ENCODE results near the gene SLC16A3.

SLC16A3 gene

DNA sequence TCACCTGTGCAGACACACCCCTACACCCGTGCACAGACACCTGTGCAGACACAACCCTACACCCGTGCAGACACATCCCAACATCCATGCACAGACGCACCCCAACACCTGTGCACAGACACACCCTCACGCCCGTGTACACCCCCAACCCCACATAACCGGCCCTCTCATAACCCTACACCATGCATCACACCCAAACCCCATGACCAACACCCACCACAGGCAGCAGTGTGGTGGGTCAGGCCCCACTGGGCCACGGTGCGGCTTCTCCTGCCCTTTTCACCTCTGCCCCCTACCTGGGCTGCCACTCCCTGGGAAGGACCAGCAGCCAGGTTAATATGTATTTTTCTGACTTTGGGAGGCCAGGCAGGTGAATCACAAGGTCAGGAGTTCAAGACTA is 4.2 kb upstream of the SLC16A3 start:
- DNase-seq = no peak

DNA sequence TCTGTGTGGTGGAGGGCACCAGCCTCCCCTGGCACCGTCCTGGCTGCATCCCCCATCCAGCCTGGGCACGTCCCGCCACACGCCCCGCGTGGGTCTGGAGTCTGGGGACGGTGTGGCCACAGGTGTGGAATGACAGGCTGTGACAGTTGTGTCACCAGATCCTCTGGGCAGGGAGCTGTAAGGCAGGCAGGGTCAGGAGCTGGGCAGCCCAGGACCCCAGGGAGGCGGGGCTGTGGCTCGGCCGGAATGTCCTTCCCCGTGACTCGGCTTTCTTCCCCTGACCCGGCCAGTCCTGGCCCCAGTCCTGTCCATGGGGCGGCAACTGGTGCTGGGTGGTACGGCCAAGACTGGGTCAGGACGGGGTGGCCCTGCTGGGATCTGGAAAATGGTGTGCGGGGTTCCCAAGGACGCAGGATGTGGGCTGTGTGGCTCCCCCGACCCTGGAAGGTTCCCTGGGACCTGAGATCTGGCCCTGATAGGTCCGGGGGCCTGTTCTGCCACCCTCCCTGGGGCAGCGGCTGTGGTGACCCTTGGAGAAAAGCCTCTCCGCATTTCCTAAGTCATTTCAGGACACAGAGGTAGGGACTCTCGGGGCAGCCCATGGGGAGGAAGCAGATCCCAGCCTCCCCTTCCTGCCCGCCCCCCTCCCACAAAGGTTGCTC is 3.3 kb upstream of the SLC16A3 start:
- no peak for DNase-seq

DNA sequence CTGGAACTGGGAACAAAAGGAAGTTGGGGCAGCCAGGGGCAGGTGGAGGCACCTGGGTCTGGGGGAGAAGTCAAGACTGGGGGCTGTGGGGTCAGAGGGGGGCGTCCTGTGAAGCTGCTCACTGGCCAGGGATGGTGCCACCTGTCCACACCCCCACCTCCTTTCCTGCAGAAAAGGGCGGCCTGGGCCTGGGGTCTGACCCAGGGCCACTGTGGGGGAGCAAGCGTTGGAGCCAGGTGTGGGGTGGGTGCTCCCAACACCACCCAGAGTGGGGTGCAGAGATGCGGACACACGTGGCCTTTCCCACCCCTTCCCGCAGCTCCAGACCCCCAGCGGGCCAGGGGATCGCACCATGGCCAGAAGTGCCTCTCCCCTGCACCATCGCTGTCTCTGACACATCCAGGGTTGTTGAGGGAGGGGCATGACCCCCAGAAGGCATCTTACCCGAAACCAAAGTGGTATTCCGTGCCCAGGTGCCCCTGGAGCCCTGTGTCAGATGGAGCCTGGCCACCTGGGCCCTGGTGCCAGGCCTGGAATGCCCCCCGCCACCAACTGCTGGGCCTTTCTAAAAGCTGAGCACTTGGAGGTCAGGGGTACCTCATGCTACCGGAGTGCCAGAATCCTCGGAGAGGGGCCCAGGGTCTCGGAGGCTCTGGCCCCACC is 2.6 kb upstream of the SLC16A3 start:
- no peak for DNase-seq

GRCh38 chr17:82226809-82227628 is 1.8 kb upstream of the SLC16A3 start:
- no peak for DNase-seq

DNA sequence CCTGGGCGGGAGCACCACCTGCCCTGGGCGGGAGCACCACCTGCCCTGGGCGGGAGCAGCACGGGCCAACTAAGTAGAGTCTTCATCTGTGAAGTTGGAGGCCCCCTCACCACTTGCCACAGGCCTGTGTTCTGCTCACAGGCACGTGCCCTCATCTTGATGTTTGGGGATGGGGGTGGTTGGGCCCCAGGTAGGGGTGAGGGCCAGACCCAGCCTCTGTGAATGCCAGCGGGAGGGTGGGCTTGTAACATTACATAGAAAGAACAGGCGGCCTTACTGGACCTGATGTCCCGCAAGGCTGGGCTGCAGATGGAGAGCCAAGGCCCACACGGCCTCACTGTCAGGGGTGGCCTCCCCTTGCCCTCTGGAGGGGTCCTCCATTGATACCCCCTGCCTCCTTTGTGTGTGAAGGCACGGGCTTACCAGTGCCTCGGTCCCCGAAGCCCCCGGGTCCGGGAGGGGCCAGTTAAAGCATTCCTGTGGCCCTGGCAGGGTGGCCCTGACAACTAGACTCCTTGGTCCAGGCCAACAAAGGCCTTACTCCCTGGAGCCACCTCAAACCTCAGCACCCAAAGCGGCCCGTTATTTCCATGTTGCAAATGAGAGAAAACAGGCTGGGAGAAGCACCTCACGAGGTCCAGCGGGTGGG is 1.1 kb upstream of the SLC16A3 start:
- DNase-seq = no peak

DNA sequence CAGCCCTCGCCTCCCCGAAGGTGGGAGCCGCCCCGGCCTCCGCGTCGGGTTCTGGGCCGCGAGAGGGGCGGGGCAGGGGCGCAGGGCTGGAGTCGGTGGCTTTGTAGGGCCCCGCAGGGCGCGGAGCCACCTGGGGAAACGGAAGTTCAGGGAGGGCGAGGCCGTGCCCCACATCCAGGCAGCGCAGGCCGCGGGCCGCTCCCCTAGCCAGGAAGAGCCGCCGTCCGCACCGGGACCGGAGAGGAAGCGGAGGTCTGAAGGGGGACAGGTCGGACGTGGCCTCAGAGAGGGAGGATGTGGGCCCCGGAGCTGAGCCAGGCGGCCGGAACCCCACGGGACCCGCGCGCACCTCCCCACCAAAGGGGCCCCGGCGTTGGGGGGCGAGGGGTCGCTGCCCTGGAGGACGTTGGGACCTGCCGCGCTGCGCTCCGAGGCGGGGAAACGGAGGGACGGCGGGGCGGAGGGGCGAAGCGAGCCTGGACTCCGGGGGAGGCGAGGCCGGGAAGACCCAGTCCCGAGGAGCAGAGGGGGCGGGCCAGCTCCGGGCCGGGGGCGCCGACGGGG is 482 bp upstream of the SLC16A3 start:
- no peak for DNase-seq

- DNase-seq = no peak
Observed at GRCh38 chr17:82229698-82230608, 1.1 kb downstream of the SLC16A3 start.

DNA sequence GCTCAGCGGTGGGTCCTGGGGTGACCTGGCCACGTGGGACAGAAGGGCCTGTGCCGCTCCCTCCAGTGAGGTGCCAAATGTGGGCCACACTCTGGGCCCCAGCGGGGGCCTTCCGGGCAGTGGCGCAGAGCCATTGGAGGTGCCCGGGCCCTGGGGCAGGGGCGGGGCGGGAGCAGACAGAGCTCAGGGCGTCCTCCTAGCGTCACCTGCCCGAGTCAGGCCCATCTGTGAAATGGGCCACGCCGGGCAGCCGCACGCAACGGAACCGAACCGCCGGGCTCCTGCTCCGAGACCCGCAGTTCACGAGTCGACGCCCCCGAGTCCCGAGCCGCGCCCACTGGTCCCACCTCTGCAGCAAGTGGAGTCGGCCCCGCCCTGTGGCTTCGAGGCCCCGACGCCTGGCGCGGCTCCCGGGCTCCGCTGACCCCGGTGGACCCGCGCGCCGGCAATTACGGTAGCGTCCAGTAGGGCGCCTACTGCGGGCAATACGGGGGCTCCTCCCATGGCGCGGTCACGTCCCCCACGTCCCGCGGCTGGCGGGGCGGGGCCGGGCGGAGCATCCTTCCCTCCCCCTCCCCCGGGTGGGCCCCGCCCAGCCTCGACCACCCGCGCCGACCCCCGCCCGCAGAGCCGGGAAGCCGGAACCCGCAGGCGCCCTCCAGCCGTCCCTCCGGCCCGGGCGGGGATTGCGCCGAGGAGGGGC is 1.9 kb downstream of the SLC16A3 start:
- no peak for DNase-seq

DNA sequence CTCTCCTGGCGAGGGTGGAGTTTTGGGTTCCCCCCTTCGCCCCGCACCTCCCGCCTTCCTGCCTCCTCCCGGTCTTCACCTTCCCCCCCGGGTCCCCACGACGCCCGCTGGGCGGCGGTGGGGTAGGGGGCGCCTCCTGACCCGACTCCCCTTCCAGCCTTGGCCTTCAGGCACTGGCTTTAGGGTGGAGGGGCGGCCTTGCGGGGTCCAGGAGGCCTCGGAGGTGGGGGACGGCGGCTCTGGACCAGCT is 2.4 kb downstream of the SLC16A3 start:
- DNase-seq = no peak

DNA sequence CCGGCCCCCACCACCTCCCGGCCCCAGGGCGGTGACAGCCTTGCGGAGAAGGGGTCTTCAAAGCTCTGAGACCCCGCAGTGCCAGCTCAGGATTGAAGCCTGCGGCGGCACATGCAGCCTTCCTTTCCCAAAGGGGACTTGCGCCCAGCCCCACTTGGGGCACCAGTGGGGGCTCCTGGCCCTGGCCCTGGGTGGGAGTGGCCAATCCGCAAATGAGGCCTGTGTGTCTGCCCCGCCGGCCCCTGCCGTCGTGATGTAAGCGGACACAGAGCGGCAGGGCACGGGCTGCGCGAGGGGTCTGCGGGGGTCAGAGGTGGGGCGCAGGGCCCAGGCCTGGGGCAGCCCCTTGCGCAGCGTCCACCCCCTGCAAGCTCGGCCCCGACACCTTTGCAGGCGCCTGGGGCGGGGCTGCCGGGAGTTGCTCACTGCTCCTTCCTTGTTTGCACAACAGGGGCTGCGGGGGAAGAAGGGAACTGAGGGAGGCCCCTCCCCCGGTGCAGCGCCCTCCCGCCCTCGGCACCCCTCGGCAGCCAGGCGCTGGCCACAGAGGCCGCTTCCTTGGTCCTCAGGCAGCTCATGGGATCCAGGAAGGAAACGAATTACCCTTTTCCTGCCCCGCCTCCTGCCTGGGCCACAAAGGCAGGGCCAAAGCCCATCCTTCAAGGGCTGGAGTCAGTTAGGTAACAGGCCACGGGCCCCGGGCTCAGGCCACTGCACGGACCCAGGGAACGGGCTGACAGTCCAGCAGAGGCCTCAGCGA is 2.9 kb downstream of the SLC16A3 start:
- DNase-seq = peak; percentile 51

- no peak for DNase-seq
Observed at GRCh38 chr17:82232322-82232820, 3.5 kb downstream of the SLC16A3 start.

DNA sequence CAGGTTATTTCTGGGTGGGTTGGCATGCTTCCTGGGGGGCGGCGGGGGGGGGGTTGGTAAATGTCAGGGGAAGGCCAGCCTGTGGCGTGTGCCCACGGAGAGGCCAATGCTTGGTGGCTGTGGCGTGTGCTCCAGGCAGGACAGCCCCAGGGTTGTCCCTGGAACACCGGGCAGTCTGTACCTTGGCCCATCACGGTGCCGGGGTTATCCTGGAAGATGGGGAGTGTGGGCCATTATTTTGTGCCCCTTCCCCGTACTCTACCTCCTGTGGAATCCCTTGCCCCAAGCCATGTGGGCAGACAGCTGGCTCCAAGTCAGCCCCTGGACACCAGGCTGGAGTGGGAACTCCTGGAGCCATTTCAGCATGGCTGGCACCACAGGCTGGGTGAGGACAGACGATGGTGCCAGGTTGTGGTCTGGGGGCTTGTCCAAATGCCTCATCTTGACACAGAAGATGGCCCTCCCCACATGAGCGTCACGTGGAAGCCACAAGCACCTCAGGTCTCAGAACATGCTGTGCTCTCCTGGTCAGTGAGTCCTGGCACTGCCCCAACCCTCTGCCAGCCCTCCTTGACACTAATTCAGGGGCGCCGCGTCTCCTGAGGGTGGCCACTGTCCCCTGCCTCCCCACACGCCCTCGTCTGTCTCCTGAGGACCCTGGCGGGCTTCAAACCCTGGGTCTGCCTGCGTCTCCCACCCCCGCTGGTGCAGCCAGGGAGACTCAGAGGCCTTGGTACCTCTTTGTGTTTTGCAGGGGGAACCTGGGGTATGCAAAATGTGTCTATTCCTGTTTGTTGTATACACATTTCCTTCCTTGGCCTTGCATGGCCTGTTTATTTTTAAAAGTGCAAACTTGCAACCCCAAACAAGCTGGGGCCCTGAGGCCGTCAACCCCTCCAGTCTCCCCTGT is 4.3 kb downstream of the SLC16A3 start:
- no peak for DNase-seq

DNA sequence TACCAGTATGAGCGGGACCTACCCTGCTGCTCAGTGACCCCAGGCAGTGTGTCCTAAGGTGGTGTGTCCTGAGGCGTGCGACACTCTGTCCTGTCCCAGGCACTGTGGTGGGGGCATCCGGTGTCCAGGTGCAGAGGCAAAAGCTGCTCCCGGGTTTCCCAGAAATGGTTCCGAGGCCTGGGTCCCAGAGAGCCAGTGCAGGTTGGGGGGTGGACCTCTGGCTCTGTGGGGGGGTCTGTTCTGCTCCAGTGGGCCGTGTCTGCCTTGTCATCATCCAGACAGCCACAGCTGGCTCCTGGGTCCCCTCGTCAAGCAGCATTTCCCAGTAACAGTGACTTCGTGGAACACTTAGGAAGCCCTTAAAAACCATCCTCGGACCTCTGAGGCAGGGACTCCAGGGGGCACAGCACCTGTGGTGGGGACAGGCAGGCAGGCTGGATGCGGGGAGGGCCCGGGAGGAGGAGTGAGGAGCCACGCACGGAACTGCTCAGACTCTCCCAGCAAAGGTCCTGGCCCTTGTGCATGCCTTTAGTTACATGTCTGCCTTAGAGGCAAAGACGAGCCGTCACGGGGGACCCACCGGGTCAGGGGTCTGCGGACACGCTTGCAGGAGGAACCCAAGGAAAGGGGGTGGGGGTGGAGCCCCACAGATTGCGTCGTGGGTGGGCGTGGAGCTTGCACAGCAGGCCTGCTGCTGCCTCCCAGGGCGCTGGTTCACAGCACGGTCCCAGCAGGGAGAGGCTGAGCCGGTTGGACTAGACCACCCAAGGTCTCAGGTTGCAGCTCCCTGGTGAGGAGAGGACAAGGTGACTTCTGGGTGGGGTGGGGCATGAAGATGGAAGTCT is 5.6 kb downstream of the SLC16A3 start:
- no peak for DNase-seq

- DNase-seq = no peak
Observed at GRCh38 chr17:82235056-82235774, 6.4 kb downstream of the SLC16A3 start.

GRCh38 chr17:82235775-82236141 is 6.9 kb downstream of the SLC16A3 start:
- DNase-seq = no peak

DNA sequence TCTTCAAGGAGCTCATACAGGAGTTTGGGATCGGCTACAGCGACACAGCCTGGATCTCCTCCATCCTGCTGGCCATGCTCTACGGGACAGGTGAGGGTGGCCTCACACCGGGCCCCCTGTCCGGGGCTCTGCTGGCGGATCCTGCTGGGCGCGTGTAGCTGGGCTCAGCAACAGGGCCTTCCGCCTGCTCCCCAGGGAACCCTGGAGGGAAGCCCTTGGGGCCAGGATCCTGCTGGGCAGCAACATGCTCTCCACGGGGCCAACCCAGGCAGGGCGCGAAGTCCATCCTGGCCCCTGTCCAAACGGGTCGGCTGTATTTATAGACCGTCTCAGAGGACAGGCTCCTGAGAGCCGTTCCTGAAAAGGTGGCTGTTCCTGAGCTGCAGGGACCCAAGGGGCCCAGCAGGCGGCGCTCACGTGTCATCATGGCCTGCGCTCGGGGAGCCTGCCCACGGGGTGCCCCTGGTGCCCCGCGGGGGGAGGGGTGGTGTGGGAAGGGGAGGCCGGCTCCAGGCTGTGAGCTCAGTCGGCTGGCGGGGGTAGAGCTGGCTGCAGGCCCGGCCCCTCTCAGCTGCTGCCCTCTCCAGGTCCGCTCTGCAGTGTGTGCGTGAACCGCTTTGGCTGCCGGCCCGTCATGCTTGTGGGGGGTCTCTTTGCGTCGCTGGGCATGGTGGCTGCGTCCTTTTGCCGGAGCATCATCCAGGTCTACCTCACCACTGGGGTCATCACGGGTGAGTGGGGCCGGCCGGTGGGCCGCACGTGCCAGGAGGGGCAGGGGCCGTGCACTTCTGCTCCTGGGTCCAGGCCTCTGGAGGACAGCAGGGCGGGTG is 7.5 kb downstream of the SLC16A3 start:
- DNase-seq = no peak
